GM12892 (cell line): ENCODE results near the gene CRACR2A.

ENCODE experiments used
- DNase-seq: peaks from one replicate; pipeline ENCODE4 v3.0.0; 2011; ENCODE audit not compliant: insufficient read length
- FAIRE-seq: peaks from 2 replicates; lab custom pipeline; 2011; peaks lifted over from hg19 to GRCh38; lab: Jason Lieb, UNC
- POLR2A ChIP-seq: IDR thresholded peaks from 2 replicates; pipeline ENCODE4 v1.6.1; 2011; ENCODE audit warnings: low read depth, low read length, control low read depth
- POLR2AphosphoS5 ChIP-seq: IDR thresholded peaks from 2 replicates; pipeline ENCODE4 v1.6.1; 2011; ENCODE audit warnings: low read depth, low read length, control low read depth
- TAF1 ChIP-seq: IDR thresholded peaks from 2 replicates; pipeline ENCODE4 v1.6.1; 2011; ENCODE audit warnings: low read depth, mild to moderate bottlenecking, control low read depth, low read length, borderline replicate concordance

CRACR2A gene

GRCh38 chr12:3730111-3730510, 22.8 kb downstream of the CRACR2A start:
- TF ChIP-seq TAF1 (no peak), POLR2A (no peak), POLR2AphosphoS5 (no peak)
- FAIRE-seq (no peak), DNase-seq (no peak)

- DNase-seq (no peak), FAIRE-seq (no peak)
- TF ChIP-seq POLR2A (no peak), TAF1 (no peak), POLR2AphosphoS5 (no peak)
Observed at GRCh38 chr12:3728686-3729085, 24.2 kb downstream of the CRACR2A start.

- DNase-seq (no peak), FAIRE-seq (peak; percentile 70)
- TF ChIP-seq POLR2A = no peak
Observed at GRCh38 chr12:3727877-3728632, 24.9 kb downstream of the CRACR2A start.

DNA sequence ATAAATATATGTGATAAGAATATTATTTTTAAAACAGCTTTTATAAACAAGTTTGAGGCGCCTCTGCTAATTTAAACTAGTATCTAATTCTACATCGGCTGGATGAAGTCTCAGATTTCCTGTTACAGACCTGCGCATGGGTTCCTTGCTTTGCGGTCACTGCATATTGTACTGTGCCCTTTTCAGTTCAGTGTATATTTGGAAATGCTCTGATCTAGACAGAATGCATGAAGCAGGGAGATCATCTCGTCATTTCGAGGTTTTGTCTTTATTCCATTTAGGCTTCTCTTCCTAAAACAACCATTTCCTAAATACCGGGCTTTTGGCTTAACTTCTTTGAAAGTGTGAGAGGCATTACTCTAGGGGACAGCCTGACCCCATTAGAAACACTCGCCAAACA, 25.6 kb downstream of the CRACR2A start:
- no peak for TF ChIP-seq TAF1
- no peak for TF ChIP-seq POLR2A
- no peak for TF ChIP-seq POLR2AphosphoS5
- DNase-seq (no peak), FAIRE-seq (peak; percentile 17)

DNA sequence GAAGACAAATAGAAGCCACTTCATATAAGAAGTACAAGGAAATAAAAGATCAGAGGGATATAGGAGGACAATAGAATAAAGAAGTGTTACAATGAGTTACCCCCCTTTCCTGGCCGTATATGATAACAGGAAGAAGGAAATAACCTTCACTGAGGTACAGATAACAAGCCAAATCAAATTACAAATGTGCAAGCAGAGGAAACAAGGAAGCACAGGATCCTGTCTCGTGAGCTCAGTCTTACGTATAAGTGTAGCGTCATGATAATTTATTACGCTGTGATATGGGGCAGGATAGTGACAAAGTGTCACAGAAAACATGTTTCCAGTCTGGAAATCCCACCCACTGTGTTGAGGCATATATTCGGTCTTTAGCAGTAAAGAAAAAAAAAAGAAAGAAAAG, 26.5 kb downstream of the CRACR2A start:
- no peak for DNase-seq
- TF ChIP-seq POLR2A (no peak), TAF1 (no peak), POLR2AphosphoS5 (no peak)
- no peak for FAIRE-seq

GRCh38 chr12:3725388-3726115, 27.4 kb downstream of the CRACR2A start:
- no peak for TF ChIP-seq TAF1
- TF ChIP-seq POLR2AphosphoS5 = no peak
- TF ChIP-seq POLR2A = no peak
- FAIRE-seq (no peak), DNase-seq (no peak)

GRCh38 chr12:3723916-3724805, 28.7 kb downstream of the CRACR2A start:
- TF ChIP-seq POLR2A (no peak), POLR2AphosphoS5 (no peak), TAF1 (no peak)
- DNase-seq (no peak), FAIRE-seq (no peak)

DNA sequence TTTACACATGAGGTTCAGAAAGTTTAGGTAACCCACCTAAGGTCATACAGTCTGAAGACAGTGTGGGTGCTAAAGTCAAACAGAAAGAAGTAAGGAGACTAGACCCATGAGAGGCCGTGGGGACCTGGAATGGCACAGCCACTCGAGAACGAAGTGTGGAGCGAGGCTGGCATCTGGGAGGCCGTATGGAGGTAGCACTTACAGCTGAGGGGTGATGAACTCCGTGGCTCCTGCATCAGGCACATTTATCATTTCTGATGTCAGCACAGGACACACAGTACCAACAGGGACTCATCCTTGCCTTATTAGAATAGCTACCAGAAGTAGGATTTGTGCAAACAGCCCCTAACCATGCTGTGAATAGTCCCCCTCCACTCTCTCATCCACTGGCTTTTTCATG, 30.5 kb downstream of the CRACR2A start:
- FAIRE-seq (no peak), DNase-seq (no peak)
- TF ChIP-seq POLR2A = no peak
- no peak for TF ChIP-seq TAF1
- no peak for TF ChIP-seq POLR2AphosphoS5

GRCh38 chr12:3720772-3721171, 32.1 kb downstream of the CRACR2A start:
- FAIRE-seq (no peak), DNase-seq (no peak)
- TF ChIP-seq POLR2A = no peak
- TF ChIP-seq POLR2AphosphoS5 = no peak
- TF ChIP-seq TAF1 = no peak

DNA sequence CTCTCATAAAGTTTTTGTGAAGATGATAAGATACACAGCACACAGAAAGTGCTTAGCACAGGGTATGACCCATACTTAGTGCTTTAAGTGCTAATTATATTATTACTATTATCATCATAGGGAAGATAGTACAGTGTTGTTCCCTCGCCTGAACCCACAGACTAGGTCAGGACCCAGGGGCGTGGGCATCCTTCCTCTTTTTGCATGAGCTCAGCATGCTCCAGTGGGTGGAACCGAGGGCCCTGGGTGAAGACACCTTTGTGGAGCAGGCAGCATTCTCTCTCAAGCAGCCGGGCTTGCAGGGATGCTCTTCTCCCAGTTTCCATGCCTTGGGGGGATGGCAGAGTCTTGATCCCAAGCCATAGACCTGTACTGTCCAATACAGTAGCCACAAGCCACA, 34.8 kb downstream of the CRACR2A start:
- TF ChIP-seq TAF1 = no peak
- TF ChIP-seq POLR2AphosphoS5 = no peak
- TF ChIP-seq POLR2A = no peak
- no peak for FAIRE-seq
- no peak for DNase-seq

DNA sequence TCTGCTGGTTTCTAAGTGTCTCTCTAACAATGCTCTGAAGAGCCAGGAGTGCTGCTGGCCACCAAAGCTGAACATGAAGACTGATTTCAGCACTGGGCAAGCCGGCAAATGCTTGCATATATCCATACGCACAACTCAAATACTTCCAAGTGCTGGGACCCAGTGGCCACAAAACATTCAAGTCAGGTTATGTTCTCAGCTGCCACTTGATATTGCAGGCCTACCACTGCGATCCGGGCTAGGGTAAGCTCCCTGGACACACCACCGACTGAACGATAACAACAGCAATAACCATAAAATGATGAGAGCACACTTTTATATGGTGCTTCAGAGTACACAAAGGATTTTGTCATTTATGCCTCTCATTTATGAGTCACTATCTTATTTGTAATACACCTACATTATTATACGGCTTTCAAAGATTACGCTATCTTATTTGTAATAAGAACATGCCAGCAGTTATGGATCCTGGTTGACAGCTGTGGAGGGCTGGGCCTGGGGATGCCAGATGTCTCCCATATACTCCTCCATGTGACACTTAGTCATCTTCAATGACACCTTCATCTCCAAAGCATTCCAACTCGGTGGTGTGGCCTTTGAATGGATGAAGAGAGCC, 35.5 kb downstream of the CRACR2A start:
- no peak for TF ChIP-seq TAF1
- no peak for TF ChIP-seq POLR2A
- no peak for TF ChIP-seq POLR2AphosphoS5
- DNase-seq (no peak), FAIRE-seq (no peak)
